Loucy (cell line): ENCODE measurements around the gene ADORA1.

Source experiments
- CTCF ChIP-seq: fragments of 200-600 bp; sonication (generic); conservative IDR thresholded peaks from 2 replicates; pipeline ENCODE4 v1.5.1; 2014; ENCODE audit warnings: mild to moderate bottlenecking, antibody characterized with exemption, low read length
- EZH2phosphoT487 ChIP-seq: fragments of 200-600 bp; IDR thresholded peaks from 2 replicates; pipeline ENCODE4 v1.6.1; 2018; ENCODE audit warnings: antibody characterized with exemption, mild to moderate bottlenecking, moderate library complexity, borderline replicate concordance

GRCh38 chr1:203204756-203205155 is 77.2 kb downstream of the ADORA1 start:
- no peak for TF ChIP-seq CTCF
- no peak for TF ChIP-seq EZH2phosphoT487
